HG02981 (cell line): ENCODE measurements around the gene C9orf50.
"Not testable (repeated sequence)": the region's sequence is repeated elsewhere in the genome, so short reads cannot be mapped to it uniquely, and the experiment has no call there.

Source experiments
- ATAC-seq: cut with Tn5 transposase; IDR thresholded peaks from one replicate; pipeline ENCODE4 v1.9.1; 2021; ENCODE audit warnings: mild to moderate bottlenecking, moderate library complexity; ENCODE audit not compliant: unreplicated experiment

Gene C9orf50

GRCh38 chr9:129595311-129595741 is 25.6 kb downstream of the C9orf50 start:
- no peak for ATAC-seq

GRCh38 chr9:129594632-129595031 is 26.3 kb downstream of the C9orf50 start:
- no peak for ATAC-seq

GRCh38 chr9:129592790-129593189 is 28.1 kb downstream of the C9orf50 start:
- ATAC-seq, result not testable (repeated sequence)

GRCh38 chr9:129591916-129592315 is 29.0 kb downstream of the C9orf50 start:
- no peak for ATAC-seq

GRCh38 chr9:129590466-129590865 is 30.4 kb downstream of the C9orf50 start:
- no peak for ATAC-seq

- no peak for ATAC-seq
Measured at GRCh38 chr9:129587487-129588262, 33.2 kb downstream of the C9orf50 start.

- ATAC-seq, result no peak
Measured at GRCh38 chr9:129586685-129587084, 34.2 kb downstream of the C9orf50 start.

- no peak for ATAC-seq
Measured at GRCh38 chr9:129586245-129586644, 34.7 kb downstream of the C9orf50 start.

- ATAC-seq, result no peak
Measured at GRCh38 chr9:129585352-129585751, 35.5 kb downstream of the C9orf50 start.

- ATAC-seq, result peak; percentile 38
Measured at GRCh38 chr9:129584136-129584535, 36.8 kb downstream of the C9orf50 start.

- no peak for ATAC-seq
Measured at GRCh38 chr9:129583308-129584038, 37.4 kb downstream of the C9orf50 start.

GRCh38 chr9:129582855-129583254 is 38.0 kb downstream of the C9orf50 start:
- ATAC-seq, result no peak

- ATAC-seq, result no peak
Measured at GRCh38 chr9:129581505-129582189, 39.3 kb downstream of the C9orf50 start.

GRCh38 chr9:129580211-129580915 is 40.5 kb downstream of the C9orf50 start:
- peak; percentile 51 for ATAC-seq

GRCh38 chr9:129579294-129579693 is 41.6 kb downstream of the C9orf50 start:
- no peak for ATAC-seq

- no peak for ATAC-seq
Measured at GRCh38 chr9:129576546-129577543, 44.1 kb downstream of the C9orf50 start.

- no peak for ATAC-seq
Measured at GRCh38 chr9:129575818-129576217, 45.1 kb downstream of the C9orf50 start.

- no peak for ATAC-seq
Measured at GRCh38 chr9:129574911-129575585, 45.9 kb downstream of the C9orf50 start.

- ATAC-seq, result no peak
Measured at GRCh38 chr9:129573977-129574376, 46.9 kb downstream of the C9orf50 start.
